Heart right ventricle (tissue), 16 donors: ENCODE data around the gene PSAP. TPM values are rescaled to one million over a fixed set of nuclear protein-coding genes. Genes with fewer than 3 reads are reported as not detected.

Source experiments
- ATAC-seq, 8 donors: fragments of 200-7000 bp; cut with Tn5 transposase; one replicate each; pipeline ENCODE4 v1.9.1; 2020; ENCODE audit warnings: mild to moderate bottlenecking in 8 of 8, moderate library complexity in 8 of 8, moderate number of reproducible peaks in 1 of 8
- DNase-seq, 2 donors: peaks; one replicate each; pipeline ENCODE4 v3.0.0-alpha.2; 2020
- H3K27ac ChIP-seq, 10 donors: fragments of 200-600 bp; sonication (generic) in 2 of 10; one replicate each; pipeline versions ENCODE4 v1.5.0 to v1.8.0; 2020 to 2022; ENCODE audit warnings: mild to moderate bottlenecking in 3 of 10
- H3K27me3 ChIP-seq, 7 donors: fragments of 200-600 bp; one replicate each; pipeline ENCODE4 v1.8.0; 2021 to 2022; ENCODE audit warnings: mild to moderate bottlenecking in 2 of 7
- H3K36me3 ChIP-seq, 9 donors: fragments of 200-600 bp; sonication (generic) in 1 of 9; one replicate each; pipeline versions ENCODE4 v1.5.0 to v1.8.0; 2020 to 2022; ENCODE audit warnings: mild to moderate bottlenecking in 2 of 9
- H3K4me1 ChIP-seq, 9 donors: fragments of 200-600 bp; sonication (generic) in 1 of 9; one replicate each; pipeline versions ENCODE4 v1.5.0 to v1.8.0; 2020 to 2022; ENCODE audit warnings: mild to moderate bottlenecking in 4 of 9
- H3K4me3 ChIP-seq, 10 donors: fragments of 200-600 bp; sonication (generic) in 2 of 10; one replicate each; pipeline versions ENCODE4 v1.5.0 to v1.8.0; 2020 to 2022; ENCODE audit warnings: mild to moderate bottlenecking in 7 of 10, moderate library complexity in 2 of 10
- H3K9me3 ChIP-seq, 11 donors: fragments of 200-600 bp in 10 of 11; sonication (generic) in 2 of 11; one replicate each; pipeline versions ENCODE4 v1.5.0 to v1.8.0; 2013 to 2022; ENCODE audit warnings: mild to moderate bottlenecking in 2 of 11, control low read depth in 1 of 11, moderate library complexity in 1 of 11
- WGBS, 2 donors: extraction: QIAGEN DNeasy Blood & Tissue Kit; methylation state at CpG; one replicate each; pipeline ENCODE4 v1.1.7; 2013; ENCODE audit warnings: inconsistent platforms in 1 of 2; 5-methylcytosine and 5-hydroxymethylcytosine counted together
- intact Hi-C, 10 donors: fragments of 100-400 bp; cut with DNase I; formaldehyde crosslinking; loops; one replicate each; pipeline versions ENCODE4 v1.11.1 to v1.14.2; 2022
- polyA plus RNA-seq, 2 donors: library from polyadenylated mRNA; stranded (reverse); fragments of 200-250 nt; gene quantifications; one replicate each; pipeline ENCODE4 v1.2.3, GENCODE V29; 2013
- total RNA-seq, 10 donors: library from RNA; stranded (reverse); fragmentation: NEBNext Ultra II Directional in 3 of 10; extraction: Animal tissue kit (Norgen Biotek cat#: 25700) in 3 of 10; gene quantifications; one replicate each; pipeline versions ENCODE4 v1.2.1 to v1.2.4, GENCODE V29; 2021 to 2023
- TF ChIP-seq, protein P1 (sequence below), 9 donors: fragments of 200-600 bp; sonication (generic) in 2 of 9; IDR thresholded peaks; one replicate each; pipeline versions ENCODE4 v1.5.0 to v1.8.0; 2021 to 2022; ENCODE audit warnings: antibody characterized with exemption in 9 of 9, mild to moderate bottlenecking in 5 of 9, moderate library complexity in 1 of 9
- donor health status: Arrhythmogenic right ventricular cardiomyopathy.
- donor health status: ischemic (EF 13 %, LVEDD 7.1; RV severe dilation, severe dysfunction).
- donor health status: healthy with polysubstance abuse.
- donor health status: DM: no; HTN: yes; CAD: no.
- donor health status: DM: no; HTN: no; CAD: no.
- donor health status: ischemic (EF 25% LVEDD 6.9; RV normal size, moderate dysfunction).
- donor health status: ischemic (EF 25% LVEDD 5.7; RV mildly dilated, moderate dysfunction).
- donor health status: healthy.
- donor health status: DM: yes; HTN: yes; CAD: no.
- donor health status: Ischemic cardiomyopathy.
- donor health status: ischemic (EF 35%, LVEDD 5.7; RV mildly dilated, moderate dysfunction).
- donor health status: nonischemic (EF 11% LVEDD 7.7; RV severe dilation, severe dysfunction).
- donor health status: DM: yes; HTN: yes; CAD: no.
- donor health status: PGD.
- donor health status: ischemic (EF 29% LVEDD 5.4; RV normal size, mild dysfunction).
- donor health status: nonischemic (EF 23%, LVEDD 6.1; RV moderate dilation, normal function).

PSAP gene
- total and polyA plus RNA-seq, 12 donors, result 443 to 2,078 (median 1,616) TPM

- DNase-seq, result peak; percentile 74 to 79
- no peaks in the 10 kb centered on the region for H3K36me3 ChIP-seq
- H3K4me3 ChIP-seq, result peak overlapping the region in 9 of 10 donors; percentile 38 to 71 (median 61)
- TF ChIP-seq, protein P1, sequence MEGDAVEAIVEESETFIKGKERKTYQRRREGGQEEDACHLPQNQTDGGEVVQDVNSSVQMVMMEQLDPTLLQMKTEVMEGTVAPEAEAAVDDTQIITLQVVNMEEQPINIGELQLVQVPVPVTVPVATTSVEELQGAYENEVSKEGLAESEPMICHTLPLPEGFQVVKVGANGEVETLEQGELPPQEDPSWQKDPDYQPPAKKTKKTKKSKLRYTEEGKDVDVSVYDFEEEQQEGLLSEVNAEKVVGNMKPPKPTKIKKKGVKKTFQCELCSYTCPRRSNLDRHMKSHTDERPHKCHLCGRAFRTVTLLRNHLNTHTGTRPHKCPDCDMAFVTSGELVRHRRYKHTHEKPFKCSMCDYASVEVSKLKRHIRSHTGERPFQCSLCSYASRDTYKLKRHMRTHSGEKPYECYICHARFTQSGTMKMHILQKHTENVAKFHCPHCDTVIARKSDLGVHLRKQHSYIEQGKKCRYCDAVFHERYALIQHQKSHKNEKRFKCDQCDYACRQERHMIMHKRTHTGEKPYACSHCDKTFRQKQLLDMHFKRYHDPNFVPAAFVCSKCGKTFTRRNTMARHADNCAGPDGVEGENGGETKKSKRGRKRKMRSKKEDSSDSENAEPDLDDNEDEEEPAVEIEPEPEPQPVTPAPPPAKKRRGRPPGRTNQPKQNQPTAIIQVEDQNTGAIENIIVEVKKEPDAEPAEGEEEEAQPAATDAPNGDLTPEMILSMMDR (IDR thresholded peaks at IDR 0.05), result peak in 3 of 9 donors; percentile 10 to 30 (median 18)
- no peaks in the 10 kb centered on the region for H3K27me3 ChIP-seq
- ATAC-seq, result peak; percentile 79 to 95 (median 92)
- peak overlapping the region in 9 of 10 donors; percentile 48 to 93 (median 69) for H3K27ac ChIP-seq
- H3K4me1 ChIP-seq, result peaks cover 0 to 62% (median 16%) of the 10 kb centered on the region in 9 donors
- H3K9me3 ChIP-seq, result no peaks in the 10 kb centered on the region
- 1 to 2% methylated on average over 48 of the region's 48 CpGs for WGBS, 2 donors
- intact Hi-C loops, result loop anchor here in 1 of 10 donors (10.0 kb wide), 1 partner anchor 494 kb away; the partner anchor contains the start of gene CDH23
These were observed 37.8 kb upstream of the PSAP start for GRCh38 chr10:71888623-71889387.

DNA sequence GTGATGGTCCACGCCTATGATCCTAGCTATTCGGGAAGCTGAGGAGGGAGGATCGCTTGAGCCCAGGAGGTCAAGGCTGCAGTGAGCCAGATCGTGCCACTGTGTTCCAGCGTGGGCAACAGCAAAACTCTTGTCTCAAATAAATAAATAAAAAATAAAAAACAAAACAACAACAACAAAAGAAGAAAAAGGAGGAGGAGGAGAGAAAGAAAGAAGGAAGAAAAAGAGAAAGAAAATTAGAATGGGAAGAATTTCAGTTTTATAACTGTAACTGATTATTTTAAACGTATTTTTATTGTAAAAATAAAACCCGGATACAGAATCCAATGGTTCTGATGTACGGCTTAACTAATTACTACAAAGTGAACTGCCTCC, 37.2 kb upstream of the PSAP start:
- DNase-seq (no peak), ATAC-seq (no peak)
- Histone ChIP-seq H3K27ac (peak overlapping the region in 9 of 10 donors; percentile 48 to 93 (median 69)), H3K4me1 (peaks cover 0 to 65% (median 16%) of the 10 kb centered on the region in 9 donors), H3K27me3 (no peaks in the 10 kb centered on the region), H3K4me3 (peak overlapping the region in 9 of 10 donors; percentile 38 to 71 (median 61)), H3K36me3 (no peaks in the 10 kb centered on the region), H3K9me3 (no peaks in the 10 kb centered on the region)
- TF ChIP-seq, protein P1 (IDR thresholded peaks at IDR 0.05), result no peak
- intact Hi-C loops, result loop anchor here in 1 of 10 donors (10.0 kb wide), 1 partner anchor 493 kb away; the partner anchor contains the start of gene CDH23
- WGBS, 2 donors, result 59 to 68% methylated on average over 8 of the region's 8 CpGs

DNA sequence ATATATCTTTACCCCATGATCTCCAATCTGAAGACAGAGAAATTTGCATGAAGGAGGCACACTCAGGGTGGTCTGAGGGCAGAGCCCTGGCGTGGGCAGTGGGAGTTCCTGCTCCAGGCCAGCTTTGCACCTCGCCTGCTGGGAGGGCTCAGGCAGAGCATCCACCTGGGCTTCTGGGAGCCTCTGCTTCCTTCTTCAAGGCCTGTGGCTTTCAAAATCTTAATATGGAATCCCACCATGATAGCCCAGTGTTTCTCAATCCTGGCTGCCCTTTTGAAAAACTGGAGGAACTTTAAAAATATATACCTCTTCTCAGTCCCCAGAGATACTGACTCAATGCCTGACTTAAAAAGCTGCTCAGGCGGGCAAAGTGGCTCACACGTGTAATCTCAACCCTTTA, 36.7 kb upstream of the PSAP start:
- ATAC-seq (no peak), DNase-seq (no peak)
- no peaks in the 10 kb centered on the region for H3K9me3 ChIP-seq
- intact Hi-C loops, result loop anchor here in 1 of 10 donors (10.0 kb wide), 1 partner anchor 493 kb away; the partner anchor contains the start of gene CDH23
- peaks cover 0 to 65% (median 16%) of the 10 kb centered on the region in 9 donors for H3K4me1 ChIP-seq
- TF ChIP-seq, protein P1 (IDR thresholded peaks at IDR 0.05), result no peak
- H3K36me3 ChIP-seq, result no peaks in the 10 kb centered on the region
- H3K27me3 ChIP-seq, result no peaks in the 10 kb centered on the region
- H3K4me3 ChIP-seq, result peak overlapping the region in 1 of 10 donors; percentile 53
- 92% methylated on average over 4 of the region's 4 CpGs for WGBS, 2 donors
- peak overlapping the region in 7 of 10 donors; percentile 63 to 93 (median 70) for H3K27ac ChIP-seq

GRCh38 chr10:71882813-71883659, 32.0 kb upstream of the PSAP start:
- intact Hi-C loops, result loop anchor here in 1 of 10 donors (10.0 kb wide), 1 partner anchor 488 kb away; the partner anchor contains the start of gene CDH23
- Histone ChIP-seq H3K4me3 (no peak overlapping the region), H3K4me1 (peaks cover 0 to 46% (median 4%) of the 10 kb centered on the region in 9 donors), H3K9me3 (no peaks in the 10 kb centered on the region), H3K27ac (peak overlapping the region in 3 of 10 donors; percentile 9 to 34 (median 15)), H3K27me3 (no peaks in the 10 kb centered on the region), H3K36me3 (no peaks in the 10 kb centered on the region)
- WGBS, 2 donors, result 48 to 54% methylated on average over 10 of the region's 10 CpGs
- no peak for DNase-seq
- ATAC-seq, result peak in 4 of 8 donors; percentile 7 to 60 (median 46)
- TF ChIP-seq, protein P1 (IDR thresholded peaks at IDR 0.05), result no peak
